GM12872 (cell line): Measurements from ENCODE around the gene KRTAP10-9.

Experiments used
- CTCF ChIP-seq: IDR thresholded peaks from 3 replicates; pipeline ENCODE4 v1.5.1; 2011; ENCODE audit warnings: low read depth, mild to moderate bottlenecking, low read length, moderate library complexity; ENCODE audit not compliant: insufficient read depth

The KRTAP10-9 gene

DNA sequence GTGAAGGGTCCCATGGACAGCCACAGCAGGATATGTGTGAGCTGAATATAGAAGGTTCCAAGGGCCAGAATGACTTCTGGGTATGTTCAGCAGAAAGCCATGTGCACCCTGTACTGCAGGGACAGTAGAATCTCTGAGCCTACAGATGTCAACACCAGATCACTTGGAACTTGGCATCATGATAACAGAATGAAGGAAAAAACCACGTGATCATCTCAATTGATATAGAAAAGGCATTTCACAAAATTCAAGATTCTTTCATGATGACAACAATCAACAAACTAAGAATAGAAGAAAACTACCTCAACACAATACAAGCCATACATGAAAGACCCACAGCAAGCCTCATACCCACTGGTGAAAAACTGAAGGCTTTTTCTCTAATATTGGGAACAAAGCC is 40.7 kb downstream of the KRTAP10-9 start:
- TF ChIP-seq CTCF: no peak

DNA sequence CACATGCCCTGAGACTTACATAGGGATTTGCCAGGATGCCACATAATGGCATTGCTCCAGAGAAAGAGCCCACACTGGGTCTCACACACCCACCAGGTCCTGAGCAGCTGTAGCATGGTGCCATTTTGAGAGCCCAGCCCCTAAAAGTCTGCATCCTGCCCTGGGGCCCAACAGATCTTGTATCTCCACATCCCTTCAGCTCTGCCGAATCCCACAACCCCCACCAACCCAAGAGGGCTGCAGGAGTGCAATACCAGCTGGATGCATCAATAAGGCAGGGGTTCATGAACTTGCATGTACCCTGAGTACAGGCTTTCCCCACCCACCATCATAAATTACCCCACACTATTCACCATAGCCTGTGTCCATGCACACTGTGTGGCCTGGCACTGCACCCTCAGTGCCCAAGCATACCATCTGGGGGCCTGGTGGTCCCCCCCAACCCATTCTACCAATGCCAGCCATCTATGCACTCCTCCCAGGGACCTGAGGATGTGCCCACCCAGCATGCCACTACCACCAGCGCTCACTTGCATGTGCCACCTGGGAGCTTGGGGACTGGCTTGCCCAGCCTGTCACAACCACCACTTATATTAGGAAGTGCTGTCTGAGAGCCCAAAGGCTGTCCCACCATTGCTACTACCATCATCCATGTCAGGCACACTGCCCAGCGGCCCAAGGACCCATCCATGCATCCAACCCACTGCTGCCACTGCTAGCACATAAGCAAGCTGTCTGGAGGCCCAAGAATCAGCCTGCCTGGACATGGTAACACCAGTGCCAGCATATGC is 43.9 kb downstream of the KRTAP10-9 start:
- TF ChIP-seq CTCF: no peak

DNA sequence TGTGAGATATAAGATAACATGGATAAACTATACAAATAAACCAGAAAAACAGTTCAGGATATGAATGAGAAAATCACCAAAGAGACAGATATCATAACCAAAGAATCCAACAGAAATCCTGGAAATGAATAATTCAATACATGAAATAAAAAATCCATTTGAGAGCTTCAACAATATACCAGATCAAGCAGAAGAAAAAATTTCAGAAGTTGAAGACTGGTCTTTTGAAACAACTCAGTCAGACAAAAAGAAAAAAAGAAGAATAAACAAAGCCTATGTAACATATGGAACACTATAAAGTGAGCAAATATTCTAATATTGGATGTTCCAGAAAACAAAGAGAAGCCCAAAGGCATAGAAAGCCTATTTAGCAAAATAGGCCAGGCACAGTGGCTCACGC is 45.0 kb downstream of the KRTAP10-9 start:
- TF ChIP-seq CTCF: no peak

GRCh38 chr21:44677881-44678280 is 51.0 kb downstream of the KRTAP10-9 start:
- TF ChIP-seq CTCF: no peak
